Measurements from ENCODE around the gene FBXW4.

The FBXW4 gene

DNA sequence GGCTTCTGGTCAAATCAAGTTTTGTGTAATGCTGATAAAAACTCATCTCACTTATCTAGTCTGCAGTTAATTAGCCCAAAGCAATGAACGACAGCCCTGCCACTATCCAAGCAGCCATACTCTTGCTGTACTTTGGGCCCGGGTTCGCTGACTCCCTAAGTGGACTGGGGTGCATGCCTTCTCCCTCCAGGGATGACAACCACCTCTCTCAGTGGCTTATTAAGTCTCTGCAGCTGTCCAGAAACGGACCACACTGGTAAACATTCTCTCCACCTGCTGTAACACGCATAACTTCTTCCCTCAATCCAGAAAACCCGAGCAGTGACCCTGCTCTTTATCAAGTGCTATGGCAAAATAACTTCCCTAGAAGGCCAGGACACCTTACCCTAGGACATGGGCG lies 3.9 kb downstream of the FBXW4 start:
- Histone ChIP-seq H3K4me2 (ENCODE audit: insufficient read depth, low read length, poor library complexity, severe bottlenecking) (no peak overlapping the region), H3K18ac (ENCODE audit: low read length) (no peak overlapping the region), H2AFZ (ENCODE audit: low read length) (no peak overlapping the region), H3K4me1 (ENCODE audit: control insufficient read depth in 2 of 2, insufficient read depth in 1 of 2, low read depth in 1 of 2, low read length in 2 of 2) (peaks cover 0 to 8% of the 10 kb centered on the region in 2 donors), H4K8ac (ENCODE audit: low read depth, low read length) (no peak overlapping the region), H2BK12ac (ENCODE audit: low read length) (no peak overlapping the region), H3K36me3 (replicated peaks in 1 of 2; ENCODE audit: control insufficient read depth in 2 of 2, insufficient read depth in 2 of 2, low read length in 2 of 2) (no peaks in the 10 kb centered on the region), H4K91ac (ENCODE audit: low read depth, low read length, poor library complexity) (no peak overlapping the region), H3K27me3 (ENCODE audit: control insufficient read depth in 3 of 3, insufficient read depth in 3 of 3, low read depth in 1 of 3, low read length in 3 of 3) (peaks cover 0 to 87% (median 0%) of the 10 kb centered on the region in 3 experiments), H2BK5ac (ENCODE audit: low read length) (no peak overlapping the region), H3K9ac (ENCODE audit: low read depth, low read length, poor library complexity) (no peak overlapping the region), H3K14ac (ENCODE audit: low read length) (no peak overlapping the region), H3K4ac (ENCODE audit: low read length) (no peak overlapping the region), H2BK120ac (ENCODE audit: low read depth, low read length) (no peak overlapping the region), H3K79me1 (ENCODE audit: low read depth, low read length) (peaks cover 2% of the 10 kb centered on the region), H2BK15ac (ENCODE audit: low read length) (no peak overlapping the region), H2AK5ac (ENCODE audit: low read depth, low read length) (no peak overlapping the region), H3K4me3 (ENCODE audit: low read length in 2 of 2) (no peak overlapping the region), H3K23ac (ENCODE audit: low read depth, low read length, poor library complexity) (no peak overlapping the region), H3K9me3 (replicated peaks in 1 of 2; ENCODE audit: control insufficient read depth in 2 of 2, insufficient read depth in 1 of 2, low read depth in 1 of 2, low read length in 2 of 2) (peaks cover 0 to 6% of the 10 kb centered on the region in 2 donors), H3K27ac (replicated peaks; ENCODE audit: low read length) (no peak overlapping the region)
- WGBS, 2 donors (ENCODE audit: extremely low coverage in 2 of 2, insufficient read length in 2 of 2, insufficient replicate concordance in 1 of 2), result no CpG with 5 or more reads among the region's 7 CpGs
- no peak for DNase-seq (ENCODE audit: low spot score)

DNA sequence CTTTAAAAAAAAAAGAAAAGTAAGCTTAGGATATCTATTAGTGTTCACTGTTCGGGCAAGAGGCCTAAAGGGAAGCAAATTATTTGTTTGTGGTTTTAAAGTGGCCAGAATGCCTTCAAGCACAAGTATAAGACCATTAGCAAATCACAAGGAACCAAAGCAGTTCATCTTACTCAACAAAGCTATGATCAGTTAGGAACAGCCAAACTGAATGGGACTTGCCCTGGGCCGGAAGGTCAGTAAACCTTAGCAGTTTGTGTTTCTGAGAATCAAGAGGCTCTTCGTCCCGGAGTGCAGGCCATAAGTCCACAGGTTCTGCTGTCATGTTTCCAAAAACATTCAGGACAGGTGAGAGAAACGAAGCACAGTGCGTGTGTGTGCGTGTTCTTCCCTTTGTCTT lies 4.5 kb downstream of the FBXW4 start:
- Histone ChIP-seq H3K23ac (ENCODE audit: low read depth, low read length, poor library complexity) (no peak overlapping the region), H2AFZ (ENCODE audit: low read length) (no peak overlapping the region), H3K9me3 (replicated peaks in 1 of 2; ENCODE audit: control insufficient read depth in 2 of 2, insufficient read depth in 1 of 2, low read depth in 1 of 2, low read length in 2 of 2) (peaks cover 0 to 5% of the 10 kb centered on the region in 2 donors), H2BK12ac (ENCODE audit: low read length) (no peak overlapping the region), H4K8ac (ENCODE audit: low read depth, low read length) (no peak overlapping the region), H4K91ac (ENCODE audit: low read depth, low read length, poor library complexity) (no peak overlapping the region), H2BK120ac (ENCODE audit: low read depth, low read length) (no peak overlapping the region), H3K4ac (ENCODE audit: low read length) (no peak overlapping the region), H3K36me3 (replicated peaks in 1 of 2; ENCODE audit: control insufficient read depth in 2 of 2, insufficient read depth in 2 of 2, low read length in 2 of 2) (no peaks in the 10 kb centered on the region), H3K4me1 (ENCODE audit: control insufficient read depth in 2 of 2, insufficient read depth in 1 of 2, low read depth in 1 of 2, low read length in 2 of 2) (peaks cover 0 to 5% of the 10 kb centered on the region in 2 donors), H3K9ac (ENCODE audit: low read depth, low read length, poor library complexity) (no peak overlapping the region), H2AK5ac (ENCODE audit: low read depth, low read length) (no peak overlapping the region), H2BK15ac (ENCODE audit: low read length) (no peak overlapping the region), H3K18ac (ENCODE audit: low read length) (no peak overlapping the region), H3K14ac (ENCODE audit: low read length) (no peak overlapping the region), H3K27me3 (ENCODE audit: control insufficient read depth in 3 of 3, insufficient read depth in 3 of 3, low read depth in 1 of 3, low read length in 3 of 3) (peaks cover 0 to 86% (median 0%) of the 10 kb centered on the region in 3 experiments), H3K79me1 (ENCODE audit: low read depth, low read length) (peaks cover 2% of the 10 kb centered on the region), H2BK5ac (ENCODE audit: low read length) (no peak overlapping the region), H3K27ac (replicated peaks; ENCODE audit: low read length) (no peak overlapping the region), H3K4me3 (ENCODE audit: low read length in 2 of 2) (no peak overlapping the region), H3K4me2 (ENCODE audit: insufficient read depth, low read length, poor library complexity, severe bottlenecking) (no peak overlapping the region)
- WGBS, 2 donors (ENCODE audit: extremely low coverage in 2 of 2, insufficient read length in 2 of 2, insufficient replicate concordance in 1 of 2), result no CpG with 5 or more reads among the region's 7 CpGs
- DNase-seq (ENCODE audit: low spot score), result no peak

DNA sequence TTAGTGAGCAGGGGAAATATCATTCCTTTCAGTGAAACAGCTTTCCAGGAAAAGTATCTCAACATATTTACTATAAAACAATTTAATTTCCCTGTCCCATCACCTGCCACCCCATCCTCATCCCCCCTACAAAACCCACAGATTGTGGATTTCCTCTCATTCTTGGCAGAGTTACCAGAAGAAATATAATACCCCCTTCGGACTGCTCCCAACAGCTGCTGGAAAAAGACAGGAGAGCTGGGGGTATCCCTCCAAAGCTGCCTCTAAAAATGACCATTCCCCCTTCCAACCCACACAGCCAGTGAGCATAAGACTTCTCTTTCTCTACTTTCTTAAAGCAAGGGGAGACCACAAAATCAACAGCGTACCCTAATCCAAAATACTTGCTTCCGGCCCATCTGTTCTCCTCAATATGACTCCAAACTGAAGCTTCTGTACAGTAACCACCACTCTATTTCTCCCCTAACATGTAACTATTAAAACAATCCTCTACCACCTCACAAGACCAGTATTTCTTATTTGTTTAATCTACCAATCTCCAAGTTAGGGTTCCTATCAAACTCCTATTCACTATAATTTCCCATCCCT lies 7.8 kb downstream of the FBXW4 start:
- no peak for DNase-seq (ENCODE audit: low spot score)

DNA sequence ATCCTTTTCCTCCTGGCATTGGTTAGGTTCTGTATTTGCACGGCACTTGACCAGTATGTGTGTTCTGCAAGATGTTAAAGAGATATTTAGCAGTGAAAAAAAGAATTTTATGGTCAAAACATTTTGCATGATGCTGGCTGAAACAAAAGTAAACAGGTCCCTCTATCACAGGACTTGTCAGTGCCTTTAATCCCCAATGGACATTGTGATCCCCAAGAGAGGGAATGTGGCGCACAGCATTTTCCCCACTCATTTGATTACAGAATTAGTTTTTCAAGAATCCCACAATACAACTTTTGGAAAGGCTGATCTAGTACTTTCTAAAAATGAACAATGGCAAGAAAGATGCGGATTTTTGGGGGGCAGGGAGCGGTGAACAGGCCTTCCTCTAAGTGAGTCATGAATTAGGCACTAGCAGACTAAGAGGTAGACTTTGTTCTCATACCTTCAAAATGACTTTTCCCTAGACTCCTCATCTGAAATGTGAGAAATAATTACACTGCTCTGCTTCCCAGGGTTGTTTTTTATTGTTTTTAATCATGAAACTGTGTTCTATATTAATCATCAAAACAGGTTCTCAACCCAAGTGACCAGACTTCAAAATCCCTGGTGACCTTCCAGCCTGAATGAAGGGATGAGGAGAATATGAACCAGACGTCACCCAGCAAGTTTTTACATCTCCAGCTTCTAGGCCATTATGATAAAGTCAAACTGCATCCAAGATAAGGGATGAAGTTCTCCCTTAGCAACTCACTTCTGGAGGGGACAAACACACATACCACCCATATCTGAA lies 8.6 kb downstream of the FBXW4 start:
- no peak overlapping the region for H4K8ac ChIP-seq (ENCODE audit: low read depth, low read length)
- H4K91ac ChIP-seq (ENCODE audit: low read depth, low read length, poor library complexity), result no peak overlapping the region
- WGBS, 2 donors (ENCODE audit: extremely low coverage in 2 of 2, insufficient read length in 2 of 2, insufficient replicate concordance in 1 of 2), result no CpG with 5 or more reads among the region's 5 CpGs
- no peak overlapping the region for H3K23ac ChIP-seq (ENCODE audit: low read depth, low read length, poor library complexity)
- H2AFZ ChIP-seq (ENCODE audit: low read length), result no peak overlapping the region
- H3K14ac ChIP-seq (ENCODE audit: low read length), result no peak overlapping the region
- H3K27me3 ChIP-seq (ENCODE audit: control insufficient read depth in 3 of 3, insufficient read depth in 3 of 3, low read depth in 1 of 3, low read length in 3 of 3), result peaks cover 0 to 70% (median 0%) of the 10 kb centered on the region in 3 experiments
- peaks cover 0 to 5% of the 10 kb centered on the region in 2 donors for H3K4me1 ChIP-seq (ENCODE audit: control insufficient read depth in 2 of 2, insufficient read depth in 1 of 2, low read depth in 1 of 2, low read length in 2 of 2)
- H3K27ac ChIP-seq (replicated peaks; ENCODE audit: low read length), result no peak overlapping the region
- no peak overlapping the region for H3K4me2 ChIP-seq (ENCODE audit: insufficient read depth, low read length, poor library complexity, severe bottlenecking)
- no peak overlapping the region for H2AK5ac ChIP-seq (ENCODE audit: low read depth, low read length)
- H3K18ac ChIP-seq (ENCODE audit: low read length), result no peak overlapping the region
- H2BK15ac ChIP-seq (ENCODE audit: low read length), result no peak overlapping the region
- H2BK12ac ChIP-seq (ENCODE audit: low read length), result no peak overlapping the region
- no peak overlapping the region for H2BK120ac ChIP-seq (ENCODE audit: low read depth, low read length)
- H3K36me3 ChIP-seq (replicated peaks in 1 of 2; ENCODE audit: control insufficient read depth in 2 of 2, insufficient read depth in 2 of 2, low read length in 2 of 2), result no peaks in the 10 kb centered on the region
- H3K9me3 ChIP-seq (replicated peaks in 1 of 2; ENCODE audit: control insufficient read depth in 2 of 2, insufficient read depth in 1 of 2, low read depth in 1 of 2, low read length in 2 of 2), result no peaks in the 10 kb centered on the region
- no peak for DNase-seq (ENCODE audit: low spot score)
- H2BK5ac ChIP-seq (ENCODE audit: low read length), result no peak overlapping the region
- H3K79me1 ChIP-seq (ENCODE audit: low read depth, low read length), result no peaks in the 10 kb centered on the region
- H3K4me3 ChIP-seq (ENCODE audit: low read length in 2 of 2), result no peak overlapping the region
- no peak overlapping the region for H3K4ac ChIP-seq (ENCODE audit: low read length)
- no peak overlapping the region for H3K9ac ChIP-seq (ENCODE audit: low read depth, low read length, poor library complexity)

More for the DNA sequence above, 7.8 kb downstream of the FBXW4 start:
- H3K9me3 ChIP-seq (replicated peaks in 1 of 2; ENCODE audit: control insufficient read depth in 2 of 2, insufficient read depth in 1 of 2, low read depth in 1 of 2, low read length in 2 of 2), result no peaks in the 10 kb centered on the region
- H3K14ac ChIP-seq (ENCODE audit: low read length), result no peak overlapping the region
- peaks cover 0 to 5% of the 10 kb centered on the region in 2 donors for H3K4me1 ChIP-seq (ENCODE audit: control insufficient read depth in 2 of 2, insufficient read depth in 1 of 2, low read depth in 1 of 2, low read length in 2 of 2)
- no peaks in the 10 kb centered on the region for H3K79me1 ChIP-seq (ENCODE audit: low read depth, low read length)
- H4K91ac ChIP-seq (ENCODE audit: low read depth, low read length, poor library complexity), result no peak overlapping the region
- no peaks in the 10 kb centered on the region for H3K36me3 ChIP-seq (replicated peaks in 1 of 2; ENCODE audit: control insufficient read depth in 2 of 2, insufficient read depth in 2 of 2, low read length in 2 of 2)
- H3K23ac ChIP-seq (ENCODE audit: low read depth, low read length, poor library complexity), result no peak overlapping the region
- no peak overlapping the region for H3K4me2 ChIP-seq (ENCODE audit: insufficient read depth, low read length, poor library complexity, severe bottlenecking)
- H2BK120ac ChIP-seq (ENCODE audit: low read depth, low read length), result no peak overlapping the region
- no CpG with 5 or more reads among the region's 3 CpGs for whole genome bisulfite sequencing, 2 donors (ENCODE audit: extremely low coverage in 2 of 2, insufficient read length in 2 of 2, insufficient replicate concordance in 1 of 2)
- peaks cover 0 to 75% (median 0%) of the 10 kb centered on the region in 3 experiments for H3K27me3 ChIP-seq (ENCODE audit: control insufficient read depth in 3 of 3, insufficient read depth in 3 of 3, low read depth in 1 of 3, low read length in 3 of 3)
- no peak overlapping the region for H4K8ac ChIP-seq (ENCODE audit: low read depth, low read length)
- H3K27ac ChIP-seq (replicated peaks; ENCODE audit: low read length), result no peak overlapping the region
- no peak overlapping the region for H2AK5ac ChIP-seq (ENCODE audit: low read depth, low read length)
- H3K9ac ChIP-seq (ENCODE audit: low read depth, low read length, poor library complexity), result no peak overlapping the region
- H3K4me3 ChIP-seq (ENCODE audit: low read length in 2 of 2), result no peak overlapping the region
- H2BK15ac ChIP-seq (ENCODE audit: low read length), result no peak overlapping the region
- no peak overlapping the region for H2BK5ac ChIP-seq (ENCODE audit: low read length)
- no peak overlapping the region for H3K18ac ChIP-seq (ENCODE audit: low read length)
- H2AFZ ChIP-seq (ENCODE audit: low read length), result no peak overlapping the region
- no peak overlapping the region for H3K4ac ChIP-seq (ENCODE audit: low read length)
- no peak overlapping the region for H2BK12ac ChIP-seq (ENCODE audit: low read length)

Measured in neuronal stem cell (in vitro differentiated cells).